ENCODE measurements around the gene CUL1.

The CUL1 gene

DNA sequence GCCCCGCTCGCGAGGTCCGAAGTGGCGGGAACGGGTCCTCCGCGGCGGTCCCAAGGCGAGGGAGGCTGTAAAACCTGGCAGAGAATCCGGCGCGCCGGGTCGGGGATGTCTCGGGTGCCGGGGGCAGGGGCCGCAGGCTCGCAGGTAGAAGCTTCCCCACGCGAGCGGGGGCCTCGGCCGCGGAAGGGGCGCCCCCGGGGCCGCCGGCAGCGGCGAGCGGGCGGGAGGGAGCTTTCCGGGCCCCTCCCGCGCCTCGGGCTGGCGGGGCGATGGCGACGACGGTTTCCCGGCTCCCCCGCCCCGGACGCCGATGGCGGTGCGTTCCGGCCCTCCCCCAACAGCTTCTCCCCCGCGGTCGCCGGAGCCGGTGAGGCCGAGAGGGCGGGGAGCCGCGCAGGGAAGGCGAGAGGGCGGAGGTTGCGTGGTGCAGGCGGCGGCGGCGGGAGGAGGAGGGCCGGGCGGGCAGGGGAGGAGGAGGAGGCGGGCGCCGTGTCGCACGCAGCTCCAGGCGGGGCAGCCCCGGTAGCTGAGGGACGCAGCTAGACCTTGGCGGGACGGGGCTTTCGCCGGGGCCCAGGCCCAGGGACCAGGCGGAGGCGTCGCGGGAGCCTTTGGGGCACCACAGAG is at the start of gene CUL1:
Gene CUL1, plus strand, starts transcription at position 507 of the 627 bp plus-strand sequence. CDS start 31,220 bp downstream, outside the sequence.
- peak; percentile 59 to 77 (median 71) for DNase-seq (ENCODE audit: low read depth in 3 of 3)

- DNase-seq (ENCODE audit: low read depth in 3 of 3), result no peak
These were observed 48.4 kb upstream of the CUL1 start for GRCh38 chr7:148650232-148650858.

- DNase-seq (ENCODE audit: low read depth in 3 of 3), result no peak
These were observed 45.9 kb upstream of the CUL1 start for GRCh38 chr7:148652773-148653172.

DNA sequence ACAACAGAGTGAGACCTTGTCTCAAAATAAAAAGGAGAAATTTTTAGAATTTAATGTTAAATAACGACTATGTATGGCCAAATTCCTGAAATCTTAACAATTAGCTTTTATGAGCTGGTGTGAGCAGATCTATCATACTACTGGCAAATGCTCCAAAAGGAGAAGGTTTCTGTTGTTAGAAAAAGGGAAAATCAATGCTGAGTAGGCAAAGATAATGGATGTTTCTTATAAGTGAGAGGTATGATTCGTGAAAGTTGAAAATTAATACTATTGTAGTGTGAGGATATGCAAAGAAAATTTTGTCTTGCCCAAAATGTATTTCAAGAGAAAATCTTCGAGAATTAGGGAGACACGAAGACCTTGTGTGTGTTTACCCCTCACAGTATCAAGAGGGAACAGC is 40.8 kb upstream of the CUL1 start:
- no peak for DNase-seq (ENCODE audit: low read depth in 3 of 3)

GRCh38 chr7:148661471-148661870 is 37.2 kb upstream of the CUL1 start:
- no peak for DNase-seq (ENCODE audit: low read depth in 3 of 3)

DNA sequence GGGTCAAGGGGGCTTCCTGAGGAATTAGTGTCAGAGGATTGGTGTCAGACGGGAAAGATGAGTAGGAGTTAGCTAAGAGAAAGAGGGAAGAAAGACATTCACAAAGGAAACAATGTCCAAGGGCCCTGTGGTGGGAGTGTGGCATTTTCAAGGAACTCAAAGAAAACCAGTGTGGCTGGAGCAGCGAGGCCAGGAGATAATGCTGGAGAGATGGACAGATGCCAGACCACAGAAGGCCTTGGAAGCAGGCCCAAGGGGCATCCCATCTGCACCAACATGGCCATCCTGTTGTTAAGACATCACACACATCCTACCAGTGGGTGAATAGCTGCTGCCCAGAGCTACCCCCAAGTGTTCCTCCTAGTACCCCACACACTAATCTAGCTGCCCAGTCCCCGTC is 36.1 kb upstream of the CUL1 start:
- no peak for DNase-seq (ENCODE audit: low read depth in 3 of 3)

GRCh38 chr7:148664324-148664723 is 34.4 kb upstream of the CUL1 start:
- no peak for DNase-seq (ENCODE audit: low read depth in 3 of 3)

GRCh38 chr7:148665221-148665620 is 33.5 kb upstream of the CUL1 start:
- DNase-seq (ENCODE audit: low read depth in 3 of 3), result no peak

- DNase-seq (ENCODE audit: low read depth in 3 of 3), result no peak
These were observed 28.8 kb upstream of the CUL1 start for GRCh38 chr7:148669927-148670326.

DNA sequence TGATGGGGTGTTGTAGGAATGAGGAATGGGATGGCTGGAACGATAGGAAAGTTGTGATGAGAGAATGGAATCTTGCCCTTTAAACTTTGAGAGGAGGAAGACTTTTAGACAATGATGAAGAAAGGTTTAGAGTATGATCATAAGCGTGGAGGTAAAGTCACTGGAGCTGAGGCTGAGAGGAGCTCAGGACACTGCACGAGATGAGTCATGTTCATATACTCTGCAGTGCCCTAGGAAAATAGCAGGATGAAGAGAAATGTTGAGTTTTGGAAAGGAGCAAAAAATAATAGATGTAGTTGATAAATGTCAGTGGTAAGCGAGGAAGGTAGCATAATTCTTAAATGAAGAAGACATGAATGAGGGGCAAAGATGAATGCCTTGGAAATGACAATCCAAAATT is 28.3 kb upstream of the CUL1 start:
- no peak for DNase-seq (ENCODE audit: low read depth in 3 of 3)

GRCh38 chr7:148670807-148671206 is 27.9 kb upstream of the CUL1 start:
- DNase-seq (ENCODE audit: low read depth in 3 of 3), result no peak

GRCh38 chr7:148672041-148672440 is 26.7 kb upstream of the CUL1 start:
- no peak for DNase-seq (ENCODE audit: low read depth in 3 of 3)

DNA sequence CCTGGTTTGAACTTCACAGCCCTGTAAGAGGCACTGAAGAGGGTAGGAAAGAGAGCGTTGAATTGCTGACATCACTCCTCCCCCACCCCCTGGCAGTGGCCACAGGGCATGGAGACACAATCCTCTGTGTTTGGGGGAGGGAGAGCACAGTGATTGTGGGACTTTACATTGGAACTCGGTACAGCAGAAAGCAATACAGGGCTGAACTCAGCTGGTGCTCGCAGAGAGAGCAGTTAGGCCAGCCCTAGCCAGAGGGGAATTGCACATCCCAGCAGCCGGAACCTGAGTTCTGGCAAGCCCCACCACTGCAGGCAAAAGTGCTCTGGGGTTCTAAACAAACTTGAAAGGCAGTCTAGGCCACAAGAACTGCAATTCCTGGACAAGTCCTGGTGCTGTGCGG is 24.0 kb upstream of the CUL1 start:
- no peak for DNase-seq (ENCODE audit: low read depth in 3 of 3)

- no peak for DNase-seq (ENCODE audit: low read depth in 3 of 3)
These were observed 22.4 kb upstream of the CUL1 start for GRCh38 chr7:148676291-148676690.

DNA sequence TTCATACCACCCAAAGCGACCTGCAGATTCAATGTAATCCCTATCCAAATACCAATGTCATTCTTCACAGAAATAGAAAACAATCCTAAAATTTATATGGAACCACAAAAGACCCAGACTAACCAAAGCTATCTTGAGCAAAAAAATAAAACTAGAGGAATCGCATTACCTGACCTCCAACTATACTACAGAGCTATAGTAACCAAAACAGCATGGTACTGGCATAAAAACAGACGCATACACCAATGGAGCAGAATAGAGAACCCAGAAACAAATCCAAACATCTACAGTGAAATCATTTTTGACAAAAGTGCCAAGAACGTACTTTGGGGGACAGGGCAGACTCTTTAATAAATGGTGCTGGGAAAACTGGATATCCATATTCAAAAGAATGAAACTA is 16.9 kb upstream of the CUL1 start:
- no peak for DNase-seq (ENCODE audit: low read depth in 3 of 3)

DNA sequence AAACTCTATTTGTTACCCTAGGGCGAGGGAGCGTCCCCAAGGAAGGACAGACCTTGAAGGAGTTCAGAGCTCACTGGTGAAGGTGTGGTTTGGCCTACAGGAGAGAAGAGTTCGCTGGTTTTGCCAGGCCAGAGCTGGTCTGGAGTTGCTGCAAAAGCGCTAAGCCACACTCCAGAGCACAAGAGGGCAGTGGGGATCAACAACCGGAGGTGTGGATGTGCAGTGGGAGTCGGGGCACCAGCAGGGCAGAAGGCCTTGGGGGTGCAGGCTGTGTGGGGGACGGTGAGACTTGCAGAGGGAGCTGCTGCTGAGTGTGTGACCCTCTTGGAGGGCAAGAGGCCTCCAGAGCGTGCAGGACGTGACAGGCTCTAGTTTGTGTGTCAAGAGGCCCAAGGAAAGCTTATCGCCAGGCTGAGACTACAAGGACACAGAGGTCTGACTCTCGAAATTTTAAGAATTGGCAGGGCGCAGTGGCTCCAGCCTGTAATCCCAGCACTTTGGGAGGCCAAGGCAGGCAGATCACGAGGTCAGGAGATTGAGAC is 14.3 kb upstream of the CUL1 start:
- DNase-seq (ENCODE audit: low read depth in 3 of 3), result no peak

- no peak for DNase-seq (ENCODE audit: low read depth in 3 of 3)
These were observed 12.3 kb upstream of the CUL1 start for GRCh38 chr7:148686312-148686937.

- no peak for DNase-seq (ENCODE audit: low read depth in 3 of 3)
These were observed 11.1 kb upstream of the CUL1 start for GRCh38 chr7:148687555-148687954.

DNA sequence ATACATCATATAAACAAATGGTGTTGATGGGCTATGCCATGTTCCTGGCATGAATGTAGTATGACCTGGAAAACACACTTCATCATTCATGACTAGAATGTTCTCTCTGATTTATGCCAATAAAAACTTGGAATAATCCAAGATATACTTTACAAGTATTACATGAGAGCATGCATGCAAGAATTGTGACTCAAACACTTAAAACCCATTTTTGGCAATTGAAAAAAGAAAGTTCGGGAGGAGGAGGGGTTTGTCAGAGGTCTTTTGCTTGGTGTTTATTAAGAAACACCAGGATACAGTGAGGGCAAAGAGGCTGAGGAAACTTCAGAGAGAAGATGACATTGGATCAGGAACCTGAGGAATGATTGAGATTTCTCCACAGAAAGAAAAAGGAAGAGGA is 10.2 kb upstream of the CUL1 start:
- DNase-seq (ENCODE audit: low read depth in 3 of 3), result no peak

DNA sequence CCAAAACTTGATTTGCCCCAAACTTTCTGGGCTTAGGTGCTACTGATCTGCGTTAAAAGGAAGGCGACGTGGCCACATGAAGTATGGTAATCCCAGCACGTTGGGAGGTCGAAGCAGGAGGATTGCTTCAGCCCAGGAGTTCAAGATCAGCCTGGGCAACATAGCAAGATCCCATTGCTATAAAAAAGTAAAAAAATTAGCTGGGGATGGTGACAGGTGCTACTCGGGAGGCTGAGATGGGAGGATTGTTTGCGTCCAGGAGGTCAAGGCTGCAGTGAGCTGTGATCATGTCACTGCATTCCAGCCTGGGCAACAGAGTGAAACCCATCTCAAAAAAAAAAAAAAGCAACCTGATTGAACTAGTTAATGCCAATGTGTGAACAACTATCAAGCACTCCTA is 5.1 kb upstream of the CUL1 start:
- DNase-seq (ENCODE audit: low read depth in 3 of 3), result no peak

- no peak for DNase-seq (ENCODE audit: low read depth in 3 of 3)
These were observed 4.1 kb upstream of the CUL1 start for GRCh38 chr7:148694631-148695030.

GRCh38 chr7:148695953-148696352 is 2.8 kb upstream of the CUL1 start:
- DNase-seq (ENCODE audit: low read depth in 3 of 3), result no peak

- DNase-seq (ENCODE audit: low read depth in 3 of 3), result no peak
These were observed 1.9 kb upstream of the CUL1 start for GRCh38 chr7:148696787-148697186.

Data from stimulated activated CD4-positive, alpha-beta T cell treated with anti-CD3 and anti-CD28 coated beads, TNF-alpha, amount 100 ng/mL, for 48 hours (primary cell).